Upper lobe of left lung (tissue), 4 donors: Measurements from ENCODE around the gene C17orf50.

Source experiments
- CTCF ChIP-seq, 6 experiments: fragments of 450-650 bp in 4 of 6; fragments of 200-600 bp in 2 of 6; sonication (generic) in 2 of 6; IDR thresholded peaks; one replicate each; pipeline ENCODE4 v1.5.1; 2016 to 2019; ENCODE audit warnings: antibody characterized with exemption in 6 of 6
- POLR2A ChIP-seq, 4 donors: fragments of 450-650 bp; IDR thresholded peaks; one replicate each; pipeline ENCODE4 v1.5.1; 2016 to 2017; ENCODE audit warnings: antibody characterized with exemption in 4 of 4, mild to moderate bottlenecking in 2 of 4
- POLR2AphosphoS5 ChIP-seq, 2 donors: sonication (generic); formaldehyde crosslinking; IDR thresholded peaks; one replicate each; pipeline ENCODE4 v1.5.1; 2017; ENCODE audit warnings: antibody characterized with exemption in 2 of 2

DNA sequence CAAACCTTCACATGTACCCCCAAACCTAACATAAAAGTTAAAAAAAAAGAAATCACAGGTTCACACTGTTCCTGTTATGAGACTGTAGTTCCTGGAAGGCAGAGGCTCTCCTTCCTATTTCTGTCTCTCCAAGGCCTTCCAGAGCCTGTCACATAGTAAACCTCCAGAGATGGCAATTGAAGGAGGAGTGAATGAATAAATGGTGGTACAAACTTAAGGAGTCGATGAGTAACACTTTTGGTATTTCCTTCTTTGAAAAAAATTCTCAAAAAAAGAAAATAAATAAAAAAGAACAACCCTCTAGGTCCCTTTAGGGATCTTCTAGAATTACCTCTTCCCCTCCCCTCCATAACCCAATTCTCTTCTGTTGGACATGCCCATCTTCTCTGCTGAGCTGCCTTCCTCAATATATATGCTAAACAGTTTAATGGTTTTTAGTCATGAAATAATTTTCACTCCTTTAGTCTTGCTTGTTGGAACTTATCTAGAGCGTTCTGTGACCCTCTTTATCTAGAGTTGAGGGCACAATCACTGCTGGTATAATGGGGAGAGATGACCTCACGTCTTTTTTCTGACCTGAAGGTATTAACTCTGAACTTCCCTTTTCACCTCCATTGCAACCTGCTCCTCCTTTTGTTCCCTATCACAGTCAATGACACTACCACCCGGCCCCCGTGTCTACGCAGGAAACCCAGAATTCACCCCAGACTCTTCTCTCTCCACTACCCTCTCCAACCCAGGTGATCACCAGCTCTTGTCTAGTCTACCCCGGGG lies 46.9 kb downstream of the C17orf50 start:
- no peak for TF ChIP-seq CTCF (IDR thresholded peaks at IDR 0.05)
- no peak for TF ChIP-seq POLR2A (IDR thresholded peaks at IDR 0.05)
- no peak for TF ChIP-seq POLR2AphosphoS5 (IDR thresholded peaks at IDR 0.05)
